Stimulated activated CD4-positive, alpha-beta T cell treated with anti-CD3 and anti-CD28 coated beads, Interleukin-2, amount 100 ng/mL, for 24 hours (primary cell): ENCODE data around the gene RTN4.

Source experiments
- DNase-seq, 2 donors: peaks; one replicate each; pipeline ENCODE4 v3.0.0-alpha.2; 2020

RTN4 gene

DNA sequence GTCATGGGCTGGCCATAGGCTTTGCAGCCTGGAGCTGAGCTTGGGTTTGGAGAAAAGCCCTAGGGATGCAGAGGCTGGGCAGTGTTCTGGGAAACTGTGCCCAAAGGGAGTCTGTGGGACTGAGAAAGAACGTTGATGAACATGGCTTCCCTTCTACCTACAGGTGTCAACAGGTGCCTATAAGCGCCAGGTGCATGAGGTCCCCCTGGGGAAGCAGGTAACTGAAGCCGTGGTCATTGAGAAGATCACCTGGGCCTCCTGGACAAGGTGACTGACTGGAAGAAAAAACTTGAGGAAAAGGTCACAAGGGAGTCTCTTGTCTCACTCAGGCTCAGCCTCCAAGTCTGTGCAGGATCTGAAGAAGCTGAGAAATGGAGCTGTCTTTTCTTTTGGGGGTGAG is 83.4 kb downstream of the RTN4 start:
- no peak for DNase-seq

DNA sequence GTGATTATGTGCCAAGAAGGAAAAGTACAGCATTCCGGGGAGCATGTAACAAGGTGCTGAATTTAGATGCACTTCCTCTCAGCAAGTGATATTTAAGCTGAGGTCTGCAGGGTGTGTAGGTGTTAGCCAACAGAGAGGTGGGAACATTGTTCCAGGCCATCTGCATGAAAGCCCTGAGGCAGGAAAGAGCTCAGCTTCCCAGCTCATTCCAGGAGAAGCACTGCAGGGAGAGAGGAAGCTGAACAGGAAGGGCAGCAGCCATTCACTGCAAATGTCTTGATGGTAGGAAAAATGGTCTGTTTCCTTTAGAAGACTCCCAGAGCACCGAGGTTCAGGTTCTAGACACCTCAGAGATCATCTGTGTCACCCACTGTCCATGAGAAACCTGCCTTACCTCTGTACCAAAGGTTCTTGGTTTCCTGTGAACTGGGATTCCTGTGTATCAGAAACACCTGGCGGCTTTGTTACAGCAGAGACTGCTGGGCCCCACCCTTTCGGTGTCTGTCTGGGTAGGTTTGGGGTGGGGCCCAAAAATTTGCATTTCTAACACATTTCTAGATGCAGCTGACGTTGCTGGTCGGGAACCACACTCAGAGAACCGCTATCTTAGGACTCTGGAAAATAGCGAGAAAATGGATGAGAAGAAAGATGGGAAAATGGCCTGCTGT is 84.0 kb downstream of the RTN4 start:
- DNase-seq: no peak

DNA sequence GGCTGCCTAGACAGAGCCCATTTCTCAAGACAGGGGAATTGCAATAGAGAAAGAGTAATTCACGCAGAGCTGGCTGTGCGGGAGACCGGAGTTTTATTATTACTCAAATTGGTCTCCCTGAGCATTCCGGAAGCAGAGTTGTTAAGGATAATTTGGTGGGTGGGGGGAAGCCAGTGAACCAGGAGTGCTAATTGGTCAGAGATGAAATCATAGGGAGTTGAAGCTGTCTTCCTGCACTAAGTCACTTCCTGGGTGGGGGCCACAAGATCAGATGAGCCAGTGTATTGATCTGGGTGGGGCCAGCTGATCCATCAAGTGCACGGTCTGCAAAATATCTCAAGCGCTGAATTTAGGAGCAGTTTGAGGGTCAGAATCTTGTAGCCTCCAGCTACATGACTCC is 84.8 kb downstream of the RTN4 start:
- no peak for DNase-seq

DNA sequence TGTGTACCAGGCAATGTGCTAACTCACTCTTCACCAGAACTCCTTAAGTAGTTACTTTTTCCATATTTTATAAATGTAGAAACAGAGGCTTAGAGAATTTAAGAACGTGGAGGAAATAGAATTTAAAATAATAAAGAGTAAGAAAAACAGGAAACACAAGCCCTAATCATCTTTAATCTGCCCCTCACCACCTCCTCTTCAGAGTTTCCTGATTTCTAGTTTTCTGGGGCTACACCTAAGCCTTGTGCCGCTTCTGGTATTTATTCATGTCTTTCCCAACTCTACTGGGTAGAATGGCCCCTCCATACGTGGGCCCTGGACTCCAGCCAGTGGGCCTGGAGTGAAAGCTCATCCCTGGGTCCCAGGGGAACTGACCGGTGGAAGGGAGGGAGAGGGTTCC is 85.4 kb downstream of the RTN4 start:
- DNase-seq: no peak

DNA sequence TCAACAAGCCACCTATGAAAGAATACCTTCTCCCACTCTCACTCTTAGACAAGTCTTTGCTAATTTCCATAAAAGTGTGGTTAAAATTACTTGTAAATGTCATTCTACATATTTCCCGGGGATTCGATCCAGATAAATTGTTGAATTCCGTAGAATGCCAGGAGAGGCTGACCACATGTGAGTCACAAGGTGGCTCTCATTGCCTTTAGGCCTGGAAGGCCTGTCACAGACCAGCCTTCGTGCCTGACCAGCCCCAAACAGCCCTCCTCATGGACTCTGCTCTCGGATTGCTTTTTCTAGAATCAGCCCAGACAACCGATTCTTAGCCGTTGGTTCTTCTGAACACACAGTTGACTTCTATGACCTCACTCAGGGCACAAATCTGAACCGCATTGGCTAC is 86.0 kb downstream of the RTN4 start:
- no peak for DNase-seq

DNA sequence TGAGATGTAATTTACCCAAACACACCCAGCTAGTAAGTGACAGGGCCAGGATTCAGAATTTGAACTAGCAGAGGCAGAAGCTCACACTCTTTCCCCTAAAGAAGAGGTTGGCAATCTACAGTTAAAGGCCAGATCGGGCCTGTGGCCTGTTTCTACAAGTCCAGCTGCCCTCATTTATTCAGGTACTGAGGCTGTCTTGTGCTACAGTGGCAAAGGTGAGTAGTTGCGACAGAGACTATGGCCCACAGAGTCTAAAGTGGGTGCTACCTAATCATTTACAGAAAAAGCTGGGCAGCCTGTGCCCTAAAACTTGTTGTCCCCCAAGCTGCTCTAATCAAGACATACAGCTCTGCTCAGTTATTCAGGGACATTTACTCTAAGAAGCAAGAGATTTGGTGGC is 86.8 kb downstream of the RTN4 start:
- no peak for DNase-seq

DNA sequence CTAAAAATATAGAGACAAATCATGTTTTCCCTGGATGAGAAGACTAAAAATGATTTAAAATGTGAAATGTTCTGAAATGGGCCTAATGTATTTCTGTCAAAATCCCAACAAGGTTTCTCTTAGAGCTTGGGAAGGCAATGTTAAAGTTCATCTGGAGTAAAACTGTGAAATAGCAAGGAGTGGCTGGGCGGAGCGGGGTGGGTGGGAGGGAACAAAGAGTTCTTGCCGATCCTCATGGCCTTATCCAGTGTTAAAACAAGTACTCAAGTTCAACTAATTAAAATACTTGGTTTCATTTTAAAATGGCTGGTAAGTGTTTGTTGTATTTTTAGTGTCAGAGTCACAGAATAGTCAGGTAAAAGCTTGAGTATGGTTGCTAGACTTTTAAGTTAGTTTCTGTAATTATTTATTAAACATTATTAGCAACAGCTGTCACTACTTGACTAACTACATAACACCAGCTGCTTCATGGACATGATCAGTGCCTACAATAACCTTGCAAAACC is 87.3 kb downstream of the RTN4 start:
- no peak for DNase-seq

DNA sequence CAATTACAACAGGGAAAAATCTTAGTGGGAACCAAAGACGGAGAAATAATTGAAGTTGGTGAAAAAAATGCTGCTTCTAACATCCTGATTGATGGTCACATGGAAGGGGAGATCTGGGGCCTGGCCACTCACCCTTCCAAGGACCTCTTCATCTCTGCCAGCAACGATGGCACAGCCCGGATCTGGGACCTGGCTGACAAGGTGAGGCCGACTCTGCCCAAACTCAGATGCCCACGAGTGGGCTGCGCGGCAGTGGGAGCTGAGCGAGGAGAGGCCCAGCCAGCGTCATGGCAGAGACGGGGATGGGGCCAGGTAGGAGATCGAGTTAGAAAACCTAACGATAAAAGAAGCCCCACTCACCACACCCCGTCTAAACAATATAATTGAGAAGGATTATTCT is 87.7 kb downstream of the RTN4 start:
- DNase-seq: no peak

DNA sequence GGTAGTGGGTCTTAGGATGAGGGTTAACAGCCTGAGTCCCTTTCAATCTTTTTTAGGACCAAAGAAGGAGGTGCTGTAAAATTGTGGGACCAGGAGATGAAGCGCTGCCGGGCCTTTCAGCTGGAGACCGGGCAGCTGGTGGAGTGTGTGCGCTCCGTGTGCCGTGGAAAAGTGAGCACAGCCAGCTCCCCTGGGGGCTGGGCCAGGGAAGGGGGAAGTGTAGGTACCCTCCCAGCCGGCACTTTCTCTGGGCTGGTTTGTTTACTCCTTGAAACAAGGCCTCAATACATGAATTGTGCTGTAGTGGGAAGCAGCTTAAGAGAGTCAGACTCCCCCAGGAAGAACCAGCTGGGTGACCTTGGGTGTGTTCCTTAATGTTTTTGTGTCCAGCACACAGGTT is 90.1 kb downstream of the RTN4 start:
- DNase-seq: no peak

DNA sequence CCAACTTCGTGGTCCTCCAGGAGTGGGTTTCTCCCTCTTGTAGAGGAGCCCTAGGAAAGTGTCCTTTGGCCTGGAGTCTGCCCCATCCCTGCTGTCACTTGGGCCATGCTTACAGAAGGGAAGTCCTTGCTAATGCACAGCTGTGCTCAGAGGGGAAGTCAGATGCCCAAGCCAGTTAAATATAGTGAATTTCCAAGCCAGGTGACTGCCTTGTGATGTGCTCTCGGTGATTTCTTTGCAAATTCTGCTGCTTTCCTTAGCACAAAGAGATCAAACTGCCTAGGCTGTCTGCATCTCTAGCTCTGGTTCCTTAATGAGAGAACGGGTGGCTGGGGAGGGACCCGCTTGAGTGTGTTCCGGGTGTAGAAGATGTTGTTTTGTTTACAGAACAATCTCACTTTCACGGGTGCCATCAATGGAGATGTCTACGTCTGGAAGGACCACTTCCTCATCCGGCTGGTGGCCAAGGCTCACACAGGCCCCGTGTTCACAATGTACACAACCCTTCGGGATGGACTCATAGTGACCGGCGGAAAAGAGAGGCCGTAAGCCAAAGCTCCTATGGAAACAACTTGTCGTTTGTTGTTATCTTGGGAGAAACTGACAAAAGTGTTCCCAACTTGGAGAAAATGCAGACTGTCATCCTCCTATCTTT is 91.4 kb downstream of the RTN4 start:
- DNase-seq: no peak

DNA sequence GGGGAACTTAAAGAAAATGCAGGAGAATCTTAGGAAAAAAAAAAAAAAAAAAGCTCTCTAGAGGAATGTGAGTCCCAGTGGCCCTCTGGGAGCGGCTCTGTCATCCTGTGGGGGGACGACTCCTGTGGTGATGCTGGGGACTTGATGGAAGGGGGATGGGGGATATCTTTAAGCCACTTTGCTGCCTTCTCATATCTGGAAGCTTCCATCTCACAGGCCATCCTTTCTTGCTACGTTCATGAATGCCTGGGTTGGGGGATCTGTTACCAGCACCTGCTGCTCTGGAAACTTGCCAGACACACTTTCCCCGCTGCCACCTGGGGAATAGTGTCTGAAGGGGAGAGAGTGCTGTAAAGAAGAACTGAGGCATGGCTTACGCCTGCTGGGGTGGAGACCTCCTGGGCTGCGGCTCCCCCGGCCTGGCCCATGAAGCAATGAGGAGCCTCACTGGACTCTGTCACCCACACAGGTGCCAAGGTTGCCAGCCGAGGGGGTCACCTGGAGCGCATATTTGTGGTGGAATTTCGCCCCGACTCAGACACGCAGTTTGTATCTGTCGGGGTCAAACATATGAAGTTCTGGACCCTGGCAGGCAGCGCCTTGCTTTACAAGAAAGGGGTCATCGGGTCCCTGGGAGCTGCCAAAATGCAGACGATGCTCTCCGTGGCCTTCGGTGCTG is 92.8 kb downstream of the RTN4 start:
- DNase-seq: no peak

DNA sequence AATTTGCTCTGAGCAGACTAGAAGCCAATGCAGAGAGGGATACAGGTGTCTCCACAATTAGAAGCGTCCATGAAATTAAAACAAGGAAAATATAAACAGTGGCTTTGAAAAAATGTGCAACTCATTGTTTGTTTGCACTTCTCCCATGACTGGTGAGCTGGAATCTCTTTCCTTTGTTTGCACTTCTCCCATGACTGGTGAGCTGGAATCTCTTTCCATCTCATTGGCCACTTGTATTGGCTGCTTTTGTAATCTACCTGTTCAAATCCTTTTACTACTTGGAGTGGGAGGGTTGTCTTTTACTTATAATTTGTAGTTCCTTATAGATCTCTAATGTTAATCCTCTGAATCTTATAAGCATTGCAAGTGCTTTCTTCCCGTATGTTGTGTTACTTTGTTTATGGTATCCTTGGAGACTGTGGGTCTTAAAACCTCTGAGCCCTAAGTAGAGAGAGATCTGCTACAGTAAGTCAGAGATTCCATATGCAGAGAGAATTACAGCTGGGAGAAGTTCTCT is 94.1 kb downstream of the RTN4 start:
- DNase-seq: no peak

DNA sequence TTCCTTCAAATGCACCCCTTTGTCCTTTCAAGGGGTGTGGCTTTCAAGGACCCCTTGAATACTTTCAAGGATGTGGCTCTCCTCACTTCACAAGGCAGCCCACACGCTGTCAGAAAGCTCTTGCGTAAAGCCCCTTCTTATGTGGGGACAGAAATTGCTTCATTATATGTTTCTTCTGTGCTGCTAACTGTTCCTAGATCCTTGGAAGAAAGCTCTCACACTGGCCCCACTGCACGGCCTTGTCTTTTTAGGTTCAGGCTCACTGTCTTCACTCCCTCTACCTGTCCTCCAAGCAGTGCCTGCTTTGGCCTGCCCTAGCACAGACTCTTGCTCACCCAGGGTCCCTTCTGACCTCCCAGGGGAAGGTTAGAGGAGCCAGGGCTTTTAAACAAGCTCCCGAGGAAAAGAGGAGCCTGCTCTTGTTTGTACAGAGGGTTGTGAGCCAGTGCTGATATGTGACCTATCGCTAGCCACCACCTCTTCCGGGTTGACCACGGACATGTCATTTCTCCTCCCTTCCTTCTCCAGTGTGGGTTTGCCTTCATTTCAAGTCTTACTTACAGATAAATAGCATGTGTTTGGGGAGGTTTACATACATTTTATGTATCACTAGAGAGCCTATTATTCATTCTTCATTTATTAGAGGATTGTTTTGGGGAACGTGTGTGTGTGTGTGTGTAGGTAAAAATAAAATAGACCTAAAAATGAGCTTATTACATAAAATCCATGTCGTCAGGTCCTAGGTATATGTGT is 94.7 kb downstream of the RTN4 start:
- no peak for DNase-seq

DNA sequence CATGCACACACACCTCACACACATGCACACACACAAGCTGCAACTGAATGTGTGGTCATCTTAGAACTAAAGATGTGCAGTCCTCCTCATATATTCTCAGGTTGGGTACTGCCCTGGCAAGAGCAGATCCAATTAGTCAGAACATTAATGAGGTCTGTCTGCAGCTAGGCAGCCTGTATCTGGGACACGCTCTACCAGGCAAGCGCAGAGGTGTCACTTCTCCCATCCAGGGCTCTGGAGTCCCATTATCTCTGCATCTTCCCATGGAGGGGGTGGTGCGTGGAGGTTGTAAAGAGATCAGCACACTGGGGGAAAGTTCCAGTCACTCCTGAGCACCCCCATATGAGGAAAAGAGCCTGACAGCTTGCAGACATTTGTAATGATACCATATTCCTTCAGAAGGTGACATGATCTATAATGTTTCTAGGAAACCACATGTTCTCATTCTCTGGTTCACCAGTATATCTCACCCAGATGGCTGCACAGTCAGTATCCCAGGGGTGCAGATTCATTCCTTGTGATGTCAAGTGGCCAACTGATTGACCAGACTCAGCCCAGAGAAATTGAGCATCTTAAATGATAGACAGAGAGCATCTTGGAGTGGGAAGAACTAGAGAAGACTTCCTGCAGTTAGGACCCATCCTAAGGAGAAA is 95.4 kb downstream of the RTN4 start:
- DNase-seq: no peak

DNA sequence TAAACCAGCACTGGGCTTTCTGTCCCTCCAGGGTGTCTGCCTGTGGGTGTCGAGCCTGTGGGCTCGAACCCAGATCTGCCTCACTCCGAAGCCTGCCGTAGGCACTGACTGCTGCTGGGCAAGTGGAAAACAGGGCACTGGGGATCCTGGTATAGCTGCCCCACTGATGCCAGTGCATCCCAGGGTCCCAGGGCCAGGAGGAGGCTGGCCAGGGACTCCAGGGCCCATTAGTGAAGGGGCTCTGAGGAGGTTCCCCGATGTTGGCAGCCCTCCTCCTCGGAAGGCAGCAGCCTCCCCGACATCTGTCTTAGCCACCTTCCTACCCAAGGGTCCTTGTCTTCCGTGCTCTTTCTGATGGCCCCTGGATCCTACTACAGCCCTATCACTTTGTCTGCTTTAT is 96.1 kb downstream of the RTN4 start:
- no peak for DNase-seq

DNA sequence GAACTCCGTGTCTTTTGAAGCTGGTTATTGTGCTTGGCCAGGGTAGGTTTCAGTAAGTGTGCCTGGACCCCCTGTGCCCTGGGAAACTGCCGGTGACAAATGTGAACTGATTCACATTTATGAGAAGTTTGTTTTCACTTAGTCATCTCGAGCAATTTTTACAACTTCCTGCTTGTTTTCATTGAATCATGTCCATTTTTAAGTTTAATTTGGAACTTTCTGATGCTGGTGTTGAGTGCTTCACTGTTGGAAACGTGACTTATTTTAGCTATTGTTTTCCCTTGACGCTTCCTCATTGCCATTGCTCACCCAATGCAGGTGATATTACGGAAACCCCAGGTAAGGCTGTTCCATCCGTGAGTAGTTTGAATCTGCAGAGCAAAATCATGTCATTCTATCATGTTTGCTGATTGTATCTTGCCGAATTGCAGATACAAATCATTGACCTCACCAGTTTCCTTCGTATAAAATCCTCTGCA is 97.2 kb downstream of the RTN4 start:
- no peak for DNase-seq

DNA sequence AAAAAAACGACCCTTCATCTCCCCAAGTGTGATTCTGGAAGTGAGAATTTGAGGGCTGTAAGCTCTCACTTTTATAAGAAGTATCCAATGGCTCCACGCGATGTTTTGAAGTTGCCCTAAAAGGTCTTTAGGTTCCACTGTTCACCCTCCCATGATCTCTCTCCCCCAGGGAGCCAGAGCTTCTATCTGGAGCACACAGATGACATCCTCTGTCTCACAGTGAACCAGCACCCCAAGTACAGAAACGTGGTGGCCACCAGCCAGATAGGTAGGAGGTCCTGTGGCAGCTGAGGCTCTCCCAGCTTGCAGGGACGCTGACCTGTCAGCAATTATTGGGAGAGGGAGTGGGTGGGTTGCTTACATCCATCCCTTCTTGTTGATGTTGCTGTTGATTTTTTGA is 97.8 kb downstream of the RTN4 start:
- no peak for DNase-seq

DNA sequence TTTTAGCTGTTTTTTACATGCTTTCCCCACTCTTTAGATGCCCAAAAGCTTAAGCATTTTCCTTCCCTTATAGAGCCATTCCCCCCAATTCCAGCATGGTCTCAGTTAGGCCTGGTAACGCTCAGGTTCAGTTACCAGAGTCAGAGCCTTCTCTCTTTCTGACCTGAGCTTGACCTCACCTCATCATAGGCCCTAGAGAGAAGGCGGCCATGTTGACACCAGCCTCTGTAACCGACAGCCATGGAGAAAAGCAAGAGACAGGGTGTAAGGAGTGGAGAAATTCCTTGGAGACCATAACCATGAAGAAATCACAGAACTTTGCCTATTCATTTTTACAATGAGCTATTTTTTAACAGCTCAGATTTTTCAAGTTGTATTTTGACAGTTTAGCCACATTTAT is 99.4 kb downstream of the RTN4 start:
- no peak for DNase-seq

DNA sequence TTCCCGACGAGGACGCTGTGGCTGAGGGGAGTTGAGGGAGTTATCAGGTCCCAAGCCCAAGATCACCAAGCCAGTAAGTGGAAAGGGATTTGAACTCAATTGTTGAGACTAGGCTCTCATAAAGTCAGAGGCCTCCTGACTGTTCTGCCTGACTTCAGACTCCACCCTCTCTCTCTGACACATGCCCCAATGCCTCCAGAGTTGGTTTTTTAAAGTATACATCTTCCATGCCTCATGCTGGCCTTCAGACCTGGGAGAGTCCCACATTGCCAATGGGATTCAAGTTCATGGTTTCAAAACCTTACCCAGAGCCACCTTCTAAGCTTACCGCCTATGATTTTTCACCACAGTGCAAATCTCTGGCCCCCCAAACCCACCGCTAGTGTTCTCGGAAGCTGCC is 100.8 kb downstream of the RTN4 start:
- DNase-seq: no peak

DNA sequence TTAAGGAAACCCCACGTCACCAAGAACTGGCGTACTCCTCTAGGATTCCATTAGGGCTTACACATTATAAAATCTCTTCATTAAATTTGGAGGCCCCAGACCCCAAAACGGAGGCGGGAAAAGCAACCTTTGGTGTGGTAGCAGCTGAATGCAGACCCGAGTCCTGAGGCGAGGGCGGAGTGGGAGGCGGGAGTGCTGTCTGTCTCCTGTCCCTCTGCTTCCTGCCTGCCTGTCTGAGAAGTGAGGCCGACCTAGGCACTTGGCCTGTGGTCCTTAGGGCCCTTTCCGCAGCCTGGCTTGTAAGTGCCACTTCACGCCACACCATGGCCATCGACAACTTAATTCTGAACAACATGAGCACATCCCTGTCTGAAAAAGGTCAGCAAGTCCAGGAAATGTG is 102.1 kb downstream of the RTN4 start:
- no peak for DNase-seq

DNA sequence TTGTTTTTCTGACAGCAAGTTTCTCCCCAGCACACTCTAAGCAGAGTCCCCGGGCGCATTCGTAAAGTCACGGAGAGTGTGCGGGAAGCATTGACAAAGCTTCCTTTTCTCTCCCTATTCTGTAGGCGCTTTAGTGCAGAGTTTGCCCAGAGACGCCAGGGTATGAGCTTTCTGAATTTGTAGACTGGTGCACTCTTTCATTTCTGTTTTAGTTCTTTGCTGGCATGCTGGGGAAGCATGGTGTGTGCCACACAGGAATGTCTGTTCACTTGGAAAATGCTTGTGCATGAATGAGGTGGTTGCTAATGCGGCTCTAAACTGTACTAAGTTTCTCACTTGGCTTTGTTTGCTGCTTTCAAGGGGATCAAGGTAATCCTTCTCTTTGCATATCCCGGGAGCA is 102.6 kb downstream of the RTN4 start:
- DNase-seq: no peak

DNA sequence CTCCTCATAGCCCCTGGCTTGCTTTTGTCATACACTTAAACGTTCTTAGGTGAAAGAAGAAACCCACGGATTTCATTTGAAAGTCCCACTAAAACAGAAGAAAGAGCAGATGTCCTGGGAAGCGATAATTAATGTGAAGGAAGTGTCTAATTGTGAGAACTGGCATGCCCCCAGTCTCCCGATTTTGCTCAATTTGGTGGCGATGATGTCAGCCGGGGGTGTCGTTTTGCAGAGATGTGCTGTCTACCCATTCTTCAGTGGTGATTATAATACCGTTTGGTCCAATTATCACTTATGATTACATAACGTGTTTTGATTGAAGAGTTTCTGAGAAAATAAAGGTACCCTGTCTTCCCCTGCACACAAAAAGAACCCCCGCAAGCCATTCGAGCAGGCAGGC is 103.1 kb downstream of the RTN4 start:
- no peak for DNase-seq
